T-helper 1 cell treated with Interleukin-12 subunit alpha and Interleukin-12 subunit beta and Interleukin-4 antibody, amounts not matched to agents 30 μg/mL and 1 μg/mL, for 36 hours (primary cell): Measurements from ENCODE around the gene RFFL.

Experiments
- H3K27ac Mint-ChIP-seq: one replicate; pipeline ENCODE4 v1.8.0; 2021; ENCODE audit warnings: mild to moderate bottlenecking, mixed read lengths
- H3K27me3 Mint-ChIP-seq: one replicate; pipeline ENCODE4 v1.8.0; 2021; ENCODE audit warnings: low read depth, mixed read lengths
- H3K36me3 Mint-ChIP-seq: one replicate; pipeline ENCODE4 v1.8.0; 2021; ENCODE audit warnings: low read depth, mixed read lengths
- H3K4me1 Mint-ChIP-seq: one replicate; pipeline ENCODE4 v1.8.0; 2021; ENCODE audit warnings: low read depth, mixed read lengths
- H3K4me3 Mint-ChIP-seq: one replicate; pipeline ENCODE4 v1.8.0; 2021; ENCODE audit warnings: mild to moderate bottlenecking, moderate library complexity, mixed read lengths
- H3K9me3 Mint-ChIP-seq: one replicate; pipeline ENCODE4 v1.8.0; 2021; ENCODE audit warnings: mixed read lengths

RFFL gene

GRCh38 chr17:34961093-34961911 is 102.2 kb downstream of the RFFL start, which contains the start of the genes CCT6B and ZNF830:
Gene CCT6B, minus strand, starts transcription at chr17:34961460. Its CDS starts 67 bp downstream, at chr17:34961393.
Gene ZNF830, plus strand, starts transcription at chr17:34961540. Its CDS starts 27 bp downstream, at chr17:34961567.
- H3K4me3 Mint-ChIP-seq = peak within 1 kb of the TSS; percentile 99
- peaks cover under 1% of the 10 kb centered on the region for H3K27me3 Mint-ChIP-seq
- H3K9me3 Mint-ChIP-seq = peaks cover 7% of the 10 kb centered on the region
- H3K27ac Mint-ChIP-seq = peak within 1 kb of the TSS; percentile 99
- peaks cover 16% of the 10 kb centered on the region for H3K4me1 Mint-ChIP-seq
- H3K36me3 Mint-ChIP-seq = peaks cover 23% of the 10 kb centered on the region

- Mint-ChIP-seq H3K27me3 (peaks cover 6% of the 10 kb centered on the region), H3K27ac (no peak overlapping the region), H3K4me3 (no peak overlapping the region), H3K36me3 (peaks cover 13% of the 10 kb centered on the region), H3K4me1 (peaks cover 14% of the 10 kb centered on the region), H3K9me3 (peaks cover 7% of the 10 kb centered on the region)
These were observed 105.1 kb downstream of the RFFL start for GRCh38 chr17:34958438-34958837.
